ENCODE measurements around the gene GLCCI1.

Gene GLCCI1

GRCh38 chr7:7920481-7920880, 48.1 kb upstream of the GLCCI1 start:
- Histone ChIP-seq H3K36me3 (ENCODE audit: insufficient read depth, low read length) (no peaks in the 10 kb centered on the region), H3K4me2 (ENCODE audit: low read depth, low read length, poor library complexity, severe bottlenecking) (no peak overlapping the region), H3K4me3 (ENCODE audit: low read length, poor library complexity, severe bottlenecking) (no peak overlapping the region), H3K9me3 (ENCODE audit: insufficient read depth, low read depth, low read length) (no peaks in the 10 kb centered on the region), H3K4me1 (ENCODE audit: insufficient read depth, low read length, poor library complexity, severe bottlenecking) (peaks cover 18% of the 10 kb centered on the region), H4K20me1 (ENCODE audit: insufficient read depth, low read length, poor library complexity, severe bottlenecking) (no peaks in the 10 kb centered on the region), H3K79me2 (ENCODE audit: insufficient read depth, low read length) (no peaks in the 10 kb centered on the region), H3K27me3 (ENCODE audit: insufficient read depth, low read length, poor library complexity, severe bottlenecking) (no peaks in the 10 kb centered on the region), H3K9me2 (replicated peaks; ENCODE audit: low read depth, low read length) (no peaks in the 10 kb centered on the region), H3F3A (ENCODE audit: low read depth) (no peaks in the 10 kb centered on the region), H3K9ac (ENCODE audit: low read depth, low read length, poor library complexity, severe bottlenecking) (no peak overlapping the region), H2AFZ (ENCODE audit: low read length) (no peak overlapping the region)
- no peak for TF ChIP-seq EZH2phosphoT487 (IDR thresholded peaks at IDR 0.05; ENCODE audit: borderline replicate concordance)
- TF ChIP-seq, protein P1, sequence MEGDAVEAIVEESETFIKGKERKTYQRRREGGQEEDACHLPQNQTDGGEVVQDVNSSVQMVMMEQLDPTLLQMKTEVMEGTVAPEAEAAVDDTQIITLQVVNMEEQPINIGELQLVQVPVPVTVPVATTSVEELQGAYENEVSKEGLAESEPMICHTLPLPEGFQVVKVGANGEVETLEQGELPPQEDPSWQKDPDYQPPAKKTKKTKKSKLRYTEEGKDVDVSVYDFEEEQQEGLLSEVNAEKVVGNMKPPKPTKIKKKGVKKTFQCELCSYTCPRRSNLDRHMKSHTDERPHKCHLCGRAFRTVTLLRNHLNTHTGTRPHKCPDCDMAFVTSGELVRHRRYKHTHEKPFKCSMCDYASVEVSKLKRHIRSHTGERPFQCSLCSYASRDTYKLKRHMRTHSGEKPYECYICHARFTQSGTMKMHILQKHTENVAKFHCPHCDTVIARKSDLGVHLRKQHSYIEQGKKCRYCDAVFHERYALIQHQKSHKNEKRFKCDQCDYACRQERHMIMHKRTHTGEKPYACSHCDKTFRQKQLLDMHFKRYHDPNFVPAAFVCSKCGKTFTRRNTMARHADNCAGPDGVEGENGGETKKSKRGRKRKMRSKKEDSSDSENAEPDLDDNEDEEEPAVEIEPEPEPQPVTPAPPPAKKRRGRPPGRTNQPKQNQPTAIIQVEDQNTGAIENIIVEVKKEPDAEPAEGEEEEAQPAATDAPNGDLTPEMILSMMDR (conservative IDR thresholded peaks at IDR 0.05; ENCODE audit: low read length), result no peak

DNA sequence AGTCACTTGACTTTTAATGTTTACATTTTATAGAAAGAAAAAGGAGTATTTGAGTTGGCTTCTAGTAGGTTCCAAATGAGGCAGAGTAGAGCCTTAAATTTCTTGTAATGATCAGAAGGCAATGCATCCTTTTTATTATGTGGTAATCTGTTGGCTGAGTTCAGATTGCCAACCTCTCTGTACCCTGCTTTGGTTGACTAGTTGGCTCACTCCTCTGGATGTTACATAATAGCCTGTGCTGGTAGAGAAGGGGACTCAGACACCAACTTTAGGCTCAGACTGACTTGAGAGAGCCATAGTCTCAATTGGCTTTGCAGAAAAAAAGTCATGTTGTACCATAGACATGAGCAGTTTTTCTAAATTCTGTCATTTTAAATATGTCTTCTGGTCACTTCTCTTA, 46.8 kb upstream of the GLCCI1 start:
- peaks cover 18% of the 10 kb centered on the region for H3K4me1 ChIP-seq (ENCODE audit: insufficient read depth, low read length, poor library complexity, severe bottlenecking)
- H2AFZ ChIP-seq (ENCODE audit: low read length), result no peak overlapping the region
- H3K36me3 ChIP-seq (ENCODE audit: insufficient read depth, low read length), result no peaks in the 10 kb centered on the region
- no peaks in the 10 kb centered on the region for H3K27me3 ChIP-seq (ENCODE audit: insufficient read depth, low read length, poor library complexity, severe bottlenecking)
- TF ChIP-seq EZH2phosphoT487 (IDR thresholded peaks at IDR 0.05; ENCODE audit: borderline replicate concordance), result no peak
- TF ChIP-seq, protein P1 (conservative IDR thresholded peaks at IDR 0.05; ENCODE audit: low read length), result no peak
- no peaks in the 10 kb centered on the region for H4K20me1 ChIP-seq (ENCODE audit: insufficient read depth, low read length, poor library complexity, severe bottlenecking)
- H3K9me2 ChIP-seq (replicated peaks; ENCODE audit: low read depth, low read length), result no peaks in the 10 kb centered on the region
- no peaks in the 10 kb centered on the region for H3K9me3 ChIP-seq (ENCODE audit: insufficient read depth, low read depth, low read length)
- no peak overlapping the region for H3K4me2 ChIP-seq (ENCODE audit: low read depth, low read length, poor library complexity, severe bottlenecking)
- H3F3A ChIP-seq (ENCODE audit: low read depth), result no peaks in the 10 kb centered on the region
- H3K9ac ChIP-seq (ENCODE audit: low read depth, low read length, poor library complexity, severe bottlenecking), result no peak overlapping the region
- no peaks in the 10 kb centered on the region for H3K79me2 ChIP-seq (ENCODE audit: insufficient read depth, low read length)
- H3K4me3 ChIP-seq (ENCODE audit: low read length, poor library complexity, severe bottlenecking), result no peak overlapping the region

GRCh38 chr7:7922684-7923385, 45.8 kb upstream of the GLCCI1 start:
- Histone ChIP-seq H3K27me3 (ENCODE audit: insufficient read depth, low read length, poor library complexity, severe bottlenecking) (no peaks in the 10 kb centered on the region), H3K9me3 (ENCODE audit: insufficient read depth, low read depth, low read length) (no peaks in the 10 kb centered on the region), H3K4me2 (ENCODE audit: low read depth, low read length, poor library complexity, severe bottlenecking) (no peak overlapping the region), H3K9me2 (replicated peaks; ENCODE audit: low read depth, low read length) (no peaks in the 10 kb centered on the region), H3K4me3 (ENCODE audit: low read length, poor library complexity, severe bottlenecking) (no peak overlapping the region), H3K36me3 (ENCODE audit: insufficient read depth, low read length) (no peaks in the 10 kb centered on the region), H3K79me2 (ENCODE audit: insufficient read depth, low read length) (no peaks in the 10 kb centered on the region), H4K20me1 (ENCODE audit: insufficient read depth, low read length, poor library complexity, severe bottlenecking) (no peaks in the 10 kb centered on the region), H3K4me1 (ENCODE audit: insufficient read depth, low read length, poor library complexity, severe bottlenecking) (peaks cover 18% of the 10 kb centered on the region), H3K9ac (ENCODE audit: low read depth, low read length, poor library complexity, severe bottlenecking) (no peak overlapping the region), H3F3A (ENCODE audit: low read depth) (no peaks in the 10 kb centered on the region), H2AFZ (ENCODE audit: low read length) (peak overlapping the region; percentile 39; the same call in 1 of the 2 replicates)
- TF ChIP-seq EZH2phosphoT487 (IDR thresholded peaks at IDR 0.05; ENCODE audit: borderline replicate concordance), result no peak
- TF ChIP-seq, protein P1 (conservative IDR thresholded peaks at IDR 0.05; ENCODE audit: low read length), result no peak
